PC-3 (cell line): Measurements from ENCODE around the gene SMAD5. TPM values are rescaled to one million over a fixed set of nuclear protein-coding genes. Genes with fewer than 3 reads are reported as not detected.

Experiments
- ATAC-seq: fragments of 200-7000 bp; cut with Tn5 transposase; 2 replicates; pipeline ENCODE4 v1.9.1; 2020; ENCODE audit warnings: mild to moderate bottlenecking, moderate library complexity
- BruUV-seq: library from RNA; stranded (reverse); fragments of 400-500 nt; replicated peaks from 2 replicates; lab custom pipeline; 2021; lab: Mats Ljungman, UMichigan
- CTCF ChIA-PET: fragments of 300-600 bp; sonication (Branson Sonifier 250); formaldehyde crosslinking; loops from one replicate; lab custom pipeline; 2022; ENCODE audit warnings: antibody characterized with exemption; lab: Charles Lee
- POLR2A ChIA-PET: fragments of 300-600 bp; sonication (Branson Sonifier 250); formaldehyde crosslinking; loops from one replicate; lab custom pipeline; 2022; ENCODE audit warnings: antibody characterized with exemption; ENCODE audit not compliant: unreplicated experiment; lab: Charles Lee
- DNase-seq: peaks from one replicate; pipeline ENCODE4 v3.0.0-alpha.2; 2015
- H2AFZ ChIP-seq: fragments of 300-600 bp; sonication (generic); 2 replicates; pipeline ENCODE4 v1.6.0; 2016; ENCODE audit warnings: antibody characterized with exemption, low read length
- H3F3A ChIP-seq: fragments of 300-600 bp; sonication (generic); one replicate; pipeline ENCODE4 v1.6.0; 2017; ENCODE audit warnings: antibody characterized with exemption, low read length, control low read depth, mild to moderate bottlenecking; ENCODE audit not compliant: unreplicated experiment
- H3K27ac ChIP-seq: fragments of 300-600 bp; sonication (generic); 2 replicates; pipeline ENCODE4 v1.5.1; 2016; ENCODE audit warnings: mild to moderate bottlenecking, low read length
- H3K27me3 ChIP-seq: fragments of 300-600 bp; sonication (generic); 2 replicates; pipeline ENCODE4 v1.6.1; 2016; ENCODE audit warnings: low read length, mixed read lengths
- H3K36me3 ChIP-seq: fragments of 300-600 bp; sonication (generic); 2 replicates; pipeline ENCODE4 v1.6.1; 2016; ENCODE audit warnings: low read depth, mixed run types, low read length, mixed read lengths
- H3K4me1 ChIP-seq: fragments of 300-600 bp; sonication (generic); 2 replicates; pipeline ENCODE4 v1.5.1; 2016; ENCODE audit warnings: low read length; ENCODE audit not compliant: insufficient read depth
- H3K4me2 ChIP-seq: fragments of 300-600 bp; sonication (generic); 2 replicates; pipeline ENCODE4 v1.6.0; 2016; ENCODE audit warnings: low read length
- H3K4me3 ChIP-seq: fragments of 300-600 bp; sonication (generic); 2 replicates; pipeline ENCODE4 v1.5.1; 2016; ENCODE audit warnings: mild to moderate bottlenecking, low read length, mixed read lengths
- H3K79me2 ChIP-seq: fragments of 300-600 bp; sonication (generic); 2 replicates; pipeline ENCODE4 v1.6.1; 2017; ENCODE audit warnings: low read length, mixed read lengths
- H3K9ac ChIP-seq: fragments of 300-600 bp; sonication (generic); 2 replicates; pipeline ENCODE4 v1.6.0; 2016; ENCODE audit warnings: mild to moderate bottlenecking, low read length
- H3K9me2 ChIP-seq: fragments of 300-600 bp; sonication (generic); replicated peaks from 2 replicates; pipeline ENCODE4 v1.6.1; 2016; ENCODE audit warnings: mixed run types, low read length, mixed read lengths
- H3K9me3 ChIP-seq: fragments of 300-600 bp; sonication (generic); 2 replicates; pipeline ENCODE4 v1.6.1; 2016; ENCODE audit warnings: low read length, mixed read lengths
- H4K20me1 ChIP-seq: fragments of 300-600 bp; sonication (generic); 2 replicates; pipeline ENCODE4 v1.6.1; 2016; ENCODE audit warnings: low read length, mixed read lengths
- CTCF ChIP-seq: fragments of 300-600 bp; sonication (generic); conservative IDR thresholded peaks from 2 replicates; pipeline ENCODE4 v1.5.1; 2017; ENCODE audit warnings: antibody characterized with exemption, low read depth, mild to moderate bottlenecking, low read length
- EZH2 ChIP-seq: fragments of 300-600 bp; sonication (generic); IDR thresholded peaks from one replicate; pipeline ENCODE4 v1.6.1; 2017; ENCODE audit warnings: antibody characterized with exemption, mild to moderate bottlenecking, low read length; ENCODE audit not compliant: unreplicated experiment
- EZH2phosphoT487 ChIP-seq: fragments of 300-600 bp; sonication (generic); IDR thresholded peaks from 2 replicates; pipeline ENCODE4 v1.6.1; 2018; ENCODE audit warnings: mild to moderate bottlenecking, antibody characterized with exemption, low read length, borderline replicate concordance
- intact Hi-C: fragments of 100-400 bp; cut with micrococcal nuclease; formaldehyde crosslinking; loops from 2 replicates; pipeline ENCODE4 v1.9.0; 2023
- total RNA-seq: library from RNA; depleted of rRNA; stranded (reverse); fragments of >200 nt; gene quantifications from 2 replicates; pipeline ENCODE4 v1.2.3, GENCODE V29; 2014

The SMAD5 gene
- total RNA-seq, 1 experiment from 2014 or later, result 28.5 TPM

GRCh38 chr5:136200130-136200529, 67.5 kb downstream of the SMAD5 start:
- H3F3A ChIP-seq, result no peaks in the 10 kb centered on the region
- H2AFZ ChIP-seq, result no peak overlapping the region
- CTCF ChIA-PET, result no interaction called here
- BruUV-seq, result no TSS peak
- no peak overlapping the region for H3K4me3 ChIP-seq
- H3K27ac ChIP-seq, result no peak overlapping the region
- no peaks in the 10 kb centered on the region for H3K36me3 ChIP-seq
- H3K79me2 ChIP-seq, result no peaks in the 10 kb centered on the region
- POLR2A ChIA-PET, result no interaction called here
- H3K4me1 ChIP-seq, result no peaks in the 10 kb centered on the region
- no peaks in the 10 kb centered on the region for H3K9me3 ChIP-seq
- H3K4me2 ChIP-seq, result no peak overlapping the region
- no peaks in the 10 kb centered on the region for H3K9me2 ChIP-seq
- no peak overlapping the region for H3K9ac ChIP-seq
- H3K27me3 ChIP-seq, result no peaks in the 10 kb centered on the region
- TF ChIP-seq EZH2phosphoT487, result no peak
- no peak for TF ChIP-seq CTCF
- no peak for TF ChIP-seq EZH2
- ATAC-seq (no peak), DNase-seq (no peak)
- H4K20me1 ChIP-seq, result no peaks in the 10 kb centered on the region
- intact Hi-C loops, result no loop called here

DNA sequence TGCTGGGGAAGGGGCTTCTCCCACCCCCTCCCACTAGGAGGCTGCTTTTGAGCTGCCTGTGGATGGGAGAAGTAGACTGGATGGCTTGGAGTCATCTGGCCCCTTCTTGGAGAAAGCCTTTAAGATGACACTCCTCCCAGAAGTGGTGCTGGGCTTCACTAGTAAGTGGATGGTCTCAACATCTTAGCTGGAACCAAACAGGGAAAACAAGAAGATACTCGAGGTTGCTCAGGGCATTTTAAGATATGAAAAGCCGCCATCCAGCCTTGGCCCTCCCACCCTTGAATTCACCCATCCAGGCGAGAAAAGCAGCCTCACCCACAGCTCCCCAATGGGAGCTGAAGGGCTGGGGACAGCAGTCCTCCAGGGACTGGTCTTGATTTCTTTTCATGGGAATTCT, 68.1 kb downstream of the SMAD5 start:
- TF ChIP-seq EZH2 (no peak), EZH2phosphoT487 (no peak), CTCF (no peak)
- no peak for ATAC-seq

GRCh38 chr5:136201870-136202269, 69.2 kb downstream of the SMAD5 start:
- TF ChIP-seq CTCF, result no peak
- TF ChIP-seq EZH2phosphoT487, result no peak
- TF ChIP-seq EZH2, result no peak
- Histone ChIP-seq H3K9me3 (no peaks in the 10 kb centered on the region), H3F3A (no peaks in the 10 kb centered on the region), H3K79me2 (no peaks in the 10 kb centered on the region), H3K4me1 (no peaks in the 10 kb centered on the region), H2AFZ (no peak overlapping the region), H3K36me3 (no peaks in the 10 kb centered on the region), H4K20me1 (no peaks in the 10 kb centered on the region), H3K4me2 (no peak overlapping the region), H3K9ac (no peak overlapping the region), H3K4me3 (no peak overlapping the region), H3K27ac (no peak overlapping the region), H3K27me3 (no peaks in the 10 kb centered on the region), H3K9me2 (no peaks in the 10 kb centered on the region)
- ChIA-PET CTCF (no interaction called here), POLR2A (no interaction called here)
- BruUV-seq, result no TSS peak
- intact Hi-C loops, result no loop called here
- no peak for DNase-seq
- no peak for ATAC-seq

More for the DNA sequence above, 68.1 kb downstream of the SMAD5 start:
- Histone ChIP-seq H3K27ac (no peak overlapping the region), H3K27me3 (no peaks in the 10 kb centered on the region), H3K9me2 (no peaks in the 10 kb centered on the region), H3K4me2 (no peak overlapping the region), H4K20me1 (no peaks in the 10 kb centered on the region), H3K36me3 (no peaks in the 10 kb centered on the region), H3K4me3 (no peak overlapping the region), H3K4me1 (no peaks in the 10 kb centered on the region), H3K9me3 (no peaks in the 10 kb centered on the region), H3K9ac (no peak overlapping the region), H2AFZ (no peak overlapping the region), H3F3A (no peaks in the 10 kb centered on the region), H3K79me2 (no peaks in the 10 kb centered on the region)
- BruUV-seq, result no TSS peak
- ChIA-PET CTCF (no interaction called here), POLR2A (no interaction called here)
- no peak for DNase-seq
- intact Hi-C loops, result no loop called here
